Measurements from ENCODE around the gene SRPK1. TPM values are rescaled to one million over a fixed set of nuclear protein-coding genes. Genes with fewer than 3 reads are reported as not detected.

SRPK1 gene
- total and polyA plus RNA-seq, 2 of the 13 experiments (the other 11 are each of a cell fraction or from before 2014, with no cell fraction given): 56.4 to 142 TPM

DNA sequence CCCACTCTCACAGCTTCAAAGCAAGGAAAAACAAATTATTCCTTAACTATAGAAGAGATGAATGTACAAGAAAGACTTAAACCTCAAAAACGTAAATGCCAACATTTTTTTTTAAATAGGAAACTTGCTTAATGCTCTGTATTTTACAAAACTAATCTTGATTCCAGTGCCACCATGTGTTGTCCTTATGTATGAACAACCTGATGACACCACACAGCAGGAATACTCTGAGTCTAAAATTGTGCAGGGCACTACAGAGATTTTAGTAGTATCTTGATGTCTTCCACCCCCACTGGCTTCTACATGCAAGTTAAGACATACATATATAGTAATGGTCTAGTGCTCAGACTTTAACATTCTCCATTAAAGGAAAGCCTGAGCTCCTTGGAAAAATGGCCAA is 46.2 kb downstream of the SRPK1 start:
- no TSS peak for BruUV-seq (replicated peaks)
- Histone ChIP-seq H3K4me1 (ENCODE audit: insufficient read depth, low read length) (no peaks in the 10 kb centered on the region), H3K79me2 (ENCODE audit: insufficient read depth, low read length) (no peaks in the 10 kb centered on the region), H3K4me2 (ENCODE audit: low read depth, low read length) (no peak overlapping the region), H3K9ac (ENCODE audit: insufficient read depth, low read depth, low read length) (no peak overlapping the region), H4K20me1 (ENCODE audit: insufficient read depth, low read length) (no peaks in the 10 kb centered on the region), H3K27ac (ENCODE audit: extremely low read length, insufficient read depth, low read length) (no peak overlapping the region), H3K9me3 (ENCODE audit: low read length) (no peaks in the 10 kb centered on the region), H3K4me3 (replicated peaks in 1 of 3; ENCODE audit: insufficient read depth in 1 of 3, low read depth in 2 of 3, low read length in 3 of 3) (no peak overlapping the region), H3K36me3 (replicated peaks in 1 of 2; ENCODE audit: control insufficient read depth in 1 of 2, insufficient read depth in 2 of 2, low read length in 2 of 2) (peaks cover 12 to 81% of the 10 kb centered on the region in 2 experiments), H3K27me3 (ENCODE audit: control insufficient read depth in 1 of 2, insufficient read depth in 2 of 2, low read length in 2 of 2) (no peaks in the 10 kb centered on the region), H2AFZ (ENCODE audit: low read length) (no peak overlapping the region)
- ChIA-PET CTCF (ENCODE audit: low intra/inter-chr PET ratio, low total read pairs) (no interaction called here), POLR2A (no interaction called here)
- WGBS (ENCODE audit: low lambda C conversion rate): 85% methylated on average over 1 of the region's 1 CpG
- DNase-seq (ENCODE audit: low spot score) (no peak), FAIRE-seq (no peak), ATAC-seq (no peak)
- intact Hi-C loops (cut with micrococcal nuclease; ENCODE audit: unreplicated experiment) (no loop called here), in situ Hi-C loops (cut with HindIII; ENCODE audit: extremely low pct_ligation_motif_present, low pct_unique_long_range_greater_than_20kb) (no loop called here)
- TF ChIP-seq ZKSCAN8 (CRISPR knock-in tag; IDR thresholded peaks at IDR 0.05; ENCODE audit: borderline replicate concordance): no peak

DNA sequence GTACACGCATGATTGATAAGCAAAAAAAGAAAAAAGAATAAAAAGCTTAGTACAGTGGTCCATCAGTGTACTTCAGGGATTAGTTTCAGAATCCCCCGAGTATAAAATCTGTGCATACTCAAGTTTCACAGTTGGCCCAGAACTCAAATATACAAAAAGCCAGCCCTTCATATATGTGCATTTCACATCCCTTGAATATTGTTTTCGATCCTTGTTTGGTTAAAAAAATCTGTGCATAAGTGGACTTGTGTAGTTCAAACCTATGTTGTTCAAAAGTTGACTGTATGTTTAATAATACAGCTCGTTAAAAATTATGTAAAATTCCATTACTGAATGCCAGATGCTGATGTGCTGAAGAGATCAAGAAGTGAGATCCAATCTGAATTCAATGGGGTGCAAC is 61.5 kb downstream of the SRPK1 start:
- in situ Hi-C loops (cut with HindIII; ENCODE audit: extremely low pct_ligation_motif_present, low pct_unique_long_range_greater_than_20kb) (no loop called here), intact Hi-C loops (cut with micrococcal nuclease; ENCODE audit: unreplicated experiment) (no loop called here)
- Histone ChIP-seq H3K27me3 (ENCODE audit: control insufficient read depth in 1 of 2, insufficient read depth in 2 of 2, low read length in 2 of 2) (no peaks in the 10 kb centered on the region), H3K27ac (ENCODE audit: extremely low read length, insufficient read depth, low read length) (no peak overlapping the region), H4K20me1 (ENCODE audit: insufficient read depth, low read length) (no peaks in the 10 kb centered on the region), H3K79me2 (ENCODE audit: insufficient read depth, low read length) (no peaks in the 10 kb centered on the region), H3K9ac (ENCODE audit: insufficient read depth, low read depth, low read length) (no peak overlapping the region), H3K4me1 (ENCODE audit: insufficient read depth, low read length) (no peaks in the 10 kb centered on the region), H2AFZ (ENCODE audit: low read length) (no peak overlapping the region), H3K36me3 (replicated peaks in 1 of 2; ENCODE audit: control insufficient read depth in 1 of 2, insufficient read depth in 2 of 2, low read length in 2 of 2) (peaks cover 36 to 92% of the 10 kb centered on the region in 2 experiments), H3K9me3 (ENCODE audit: low read length) (no peaks in the 10 kb centered on the region), H3K4me2 (ENCODE audit: low read depth, low read length) (no peak overlapping the region), H3K4me3 (replicated peaks in 1 of 3; ENCODE audit: insufficient read depth in 1 of 3, low read depth in 2 of 3, low read length in 3 of 3) (no peak overlapping the region)
- BruUV-seq (replicated peaks): no TSS peak
- FAIRE-seq (no peak), ATAC-seq (no peak), DNase-seq (ENCODE audit: low spot score) (no peak)
- ChIA-PET POLR2A (no interaction called here), CTCF (ENCODE audit: low intra/inter-chr PET ratio, low total read pairs) (no interaction called here)
- 97% methylated on average over 4 of the region's 4 CpGs for WGBS (ENCODE audit: low lambda C conversion rate)
- no peak for TF ChIP-seq NFE2L1 (CRISPR knock-in tag; IDR thresholded peaks at IDR 0.05; ENCODE audit: borderline replicate concordance)
- no peak for TF ChIP-seq NFE2 (CRISPR knock-in tag; IDR thresholded peaks at IDR 0.05)
- TF ChIP-seq CBFB (CRISPR knock-in tag; IDR thresholded peaks at IDR 0.05): no peak
- TF ChIP-seq ZNF337 (CRISPR knock-in tag; IDR thresholded peaks at IDR 0.05; ENCODE audit: borderline replicate concordance, low read depth): no peak
- TF ChIP-seq ZBTB39 (CRISPR knock-in tag; IDR thresholded peaks at IDR 0.05): no peak
- TF ChIP-seq ZNF772 (CRISPR knock-in tag; IDR thresholded peaks at IDR 0.05): no peak
- no peak for TF ChIP-seq ZNF432 (CRISPR knock-in tag; IDR thresholded peaks at IDR 0.05; ENCODE audit: borderline replicate concordance)
- no peak for TF ChIP-seq MEIS2 (CRISPR knock-in tag; IDR thresholded peaks at IDR 0.05)
- no peak for TF ChIP-seq ZNF672 (CRISPR knock-in tag; IDR thresholded peaks at IDR 0.05)
- TF ChIP-seq ZFP36L2 (CRISPR knock-in tag; IDR thresholded peaks at IDR 0.05): no peak
- TF ChIP-seq YY1 (IDR thresholded peaks at IDR 0.05; ENCODE audit: insufficient read depth, insufficient replicate concordance, low read depth, low read length): no peak
- TF ChIP-seq DR1 (CRISPR knock-in tag; IDR thresholded peaks at IDR 0.05): no peak
- no peak for TF ChIP-seq RORA (CRISPR knock-in tag; IDR thresholded peaks at IDR 0.05)

Measured in HepG2 (cell line).